ENCODE results near the gene VWF. TPM values are rescaled to one million over a fixed set of nuclear protein-coding genes. Genes with fewer than 3 reads are reported as not detected.
"Not testable (repeated sequence)": the region's sequence is repeated elsewhere in the genome, so short reads cannot be mapped to it uniquely, and the experiment has no call there.

The VWF gene
- 244 TPM for total RNA-seq
- long read RNA-seq, partial matches to known transcripts, result 76 of 86 reads
- long read RNA-seq, other reads (novel, unspliced or antisense), result 10 of 86 reads

DNA sequence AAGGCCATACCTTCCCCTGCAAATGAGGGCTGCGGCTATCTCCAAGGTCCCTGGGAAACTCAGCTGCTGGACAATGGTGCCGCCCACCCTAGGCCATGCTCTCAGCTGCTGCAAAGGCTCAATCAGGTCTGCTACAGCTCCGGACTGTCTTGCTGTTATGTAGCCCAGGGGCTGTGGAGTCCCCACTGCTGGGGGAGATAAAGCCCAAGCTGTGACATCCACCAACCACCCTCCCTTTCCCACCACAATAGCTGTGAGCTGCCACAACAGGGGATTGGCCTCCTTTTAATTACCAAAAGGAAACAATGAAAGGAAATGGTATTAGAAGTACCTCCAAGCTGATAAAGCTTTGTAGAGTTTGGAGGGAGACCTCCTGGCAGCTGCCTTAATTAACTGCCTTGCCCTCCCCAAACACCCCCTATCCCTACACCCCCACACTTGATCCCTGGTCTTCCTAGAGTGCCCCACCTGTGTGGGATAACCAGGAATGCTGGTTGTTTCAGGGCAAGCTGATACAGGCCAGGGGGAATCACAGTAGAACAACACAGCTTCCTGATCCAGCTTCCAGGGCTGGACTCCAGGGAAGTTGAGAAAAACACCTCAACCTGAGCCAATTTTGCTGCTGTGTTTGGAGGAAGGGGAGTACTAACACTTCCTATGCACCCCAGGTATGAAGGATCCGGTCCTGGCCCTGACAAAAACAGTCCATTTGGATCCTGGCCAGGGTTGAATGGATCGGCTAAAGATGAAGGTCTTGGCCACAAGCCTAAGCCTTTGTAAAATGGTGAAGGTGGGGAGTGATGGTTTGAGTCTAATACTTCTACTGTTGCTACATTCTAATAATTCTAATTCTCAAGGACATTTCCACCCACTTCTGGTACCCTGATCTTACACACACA, at the start of gene VWF:
VWF (minus strand) TSS at position 260 of the 899 bp plus-strand sequence. CDS start 1,474 bp downstream, outside the sequence.
- intact Hi-C loops (cut with DNase I), result loop anchor here (1.0 to 5.0 kb wide), 3 partner anchors 31 to 52 kb away; no protein-coding TSS in a partner anchor
- ATAC-seq (peak; percentile 42), DNase-seq (ENCODE audit: missing footprints) (no peak)

DNA sequence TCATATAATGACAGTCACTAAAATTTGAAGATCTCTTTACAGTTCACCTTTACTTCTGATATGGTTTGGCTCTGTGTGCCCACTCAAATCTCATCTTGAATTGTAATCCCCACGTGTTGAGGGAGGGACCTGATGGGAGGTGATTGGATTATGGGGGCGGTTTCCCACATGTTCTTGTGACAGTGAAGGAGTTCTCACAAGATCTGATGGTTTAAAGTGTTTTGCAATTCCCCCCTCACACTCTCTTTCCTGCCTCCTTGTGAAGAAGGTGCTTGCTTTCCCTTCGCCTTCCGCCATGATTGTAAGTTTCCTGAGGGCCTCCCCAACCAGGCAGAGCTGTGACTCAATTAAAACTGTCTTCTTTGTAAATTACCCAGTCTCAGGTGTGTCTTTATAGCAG, 48.4 kb upstream of the VWF start:
- intact Hi-C loops (cut with DNase I), result loop anchor here (5.0 kb wide), 1 partner anchor 101 kb away; no protein-coding TSS in a partner anchor
- ATAC-seq (no peak), DNase-seq (ENCODE audit: missing footprints) (no peak)

DNA sequence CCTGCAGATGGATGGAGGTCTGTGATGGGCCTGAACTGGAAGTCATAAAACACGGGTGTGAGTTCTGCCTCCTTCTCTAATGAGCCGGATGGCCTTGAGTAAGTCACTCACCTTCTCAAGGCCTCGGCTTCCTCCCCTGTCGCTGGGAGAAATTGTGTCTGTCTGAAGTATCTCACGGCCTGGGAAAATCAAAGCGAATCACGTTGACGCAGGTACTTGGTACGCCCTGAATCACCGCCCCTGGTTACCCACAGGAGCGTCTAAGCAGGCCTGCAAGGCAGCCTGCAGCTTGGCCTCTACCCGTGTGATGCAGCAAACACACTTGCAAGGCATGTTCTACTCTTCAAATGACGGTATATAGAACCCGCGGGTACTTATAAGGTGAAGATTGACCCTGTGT, 47.6 kb upstream of the VWF start:
- ATAC-seq, result no peak

DNA sequence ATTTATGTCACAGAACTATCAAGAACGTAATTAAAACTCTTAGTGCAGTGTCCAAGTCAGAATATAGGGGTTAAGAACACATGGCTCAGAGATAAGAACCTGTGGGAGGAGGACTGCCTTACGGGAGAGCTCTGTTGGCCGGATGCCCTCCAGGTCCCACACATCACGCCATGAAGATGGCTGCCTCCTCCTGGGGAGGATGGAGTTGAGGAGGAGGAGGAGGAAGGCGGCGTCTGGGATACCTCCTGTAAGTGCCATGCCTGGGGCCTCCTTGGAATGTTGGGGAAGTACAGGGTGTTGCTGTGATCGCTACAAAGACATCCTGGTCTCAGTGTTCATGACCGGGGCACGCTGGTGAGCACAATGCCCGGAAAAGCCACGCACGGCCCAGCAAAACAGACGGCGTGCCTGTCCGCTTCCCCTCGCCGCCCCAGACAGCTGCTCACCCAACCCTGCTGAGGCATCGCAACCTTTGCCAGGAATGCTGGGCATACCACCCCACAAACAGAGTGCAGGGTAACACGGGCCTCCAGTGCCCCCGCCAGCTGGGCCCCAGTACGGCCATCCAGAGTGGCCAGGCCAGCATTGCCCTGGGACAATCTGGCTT, 47.0 kb upstream of the VWF start:
- intact Hi-C loops (cut with DNase I), result loop anchor here (1.0 to 5.0 kb wide), 3 partner anchors 16 to 99 kb away; no protein-coding TSS in a partner anchor
- peak; percentile 64 for ATAC-seq

More for the DNA sequence above, 47.6 kb upstream of the VWF start:
- DNase-seq (ENCODE audit: missing footprints), result no peak
- intact Hi-C loops (cut with DNase I), result loop anchor here (5.0 kb wide), 1 partner anchor 100 kb away; no protein-coding TSS in a partner anchor

DNA sequence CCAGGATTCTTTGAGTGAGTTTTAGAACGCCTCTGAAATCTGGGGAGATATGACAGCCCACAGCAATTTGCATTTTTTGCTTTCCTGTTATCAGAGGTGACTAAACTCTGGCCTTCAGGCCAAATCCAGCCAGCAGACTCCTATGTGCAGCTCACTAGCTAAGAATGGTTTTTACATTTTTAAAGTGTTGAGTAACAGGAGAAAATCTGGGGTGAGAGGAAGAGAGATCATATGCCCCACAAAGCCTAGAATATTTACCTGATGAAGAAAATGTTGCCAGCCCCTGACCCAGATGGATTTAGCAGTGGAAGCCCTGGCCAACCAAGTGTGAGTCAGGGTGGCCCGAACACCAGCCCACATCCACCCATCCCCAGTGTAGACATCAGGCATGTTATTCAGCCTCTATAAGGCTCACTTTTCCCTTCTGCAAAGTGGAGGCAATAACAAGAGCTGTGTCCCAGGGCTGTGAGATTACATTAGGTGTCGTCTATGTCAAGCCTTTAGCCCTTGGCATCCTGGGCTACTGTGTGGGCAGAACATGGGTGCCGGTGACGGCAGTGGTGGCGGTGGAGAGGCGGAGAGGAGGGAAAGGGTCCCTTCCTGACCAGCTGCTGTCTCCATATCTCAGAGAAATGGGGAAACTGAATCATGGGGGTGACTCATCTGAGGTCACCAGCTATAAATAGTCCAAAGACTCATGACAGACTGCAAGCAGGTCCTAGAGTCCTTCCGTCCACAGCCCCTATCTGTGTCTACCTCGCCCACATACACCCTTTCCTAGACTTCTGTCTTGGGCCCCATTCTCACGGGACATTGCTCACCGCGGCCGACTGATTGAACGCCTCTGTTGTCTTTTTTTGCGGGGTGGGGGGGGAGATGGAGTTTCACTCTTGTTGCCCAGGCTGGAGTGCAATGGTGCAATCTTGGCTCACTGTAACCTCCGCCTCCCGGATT, 43.1 kb upstream of the VWF start:
- ATAC-seq, result peak; percentile 71
- intact Hi-C loops (cut with DNase I), result no loop called here
- no peak for DNase-seq (ENCODE audit: missing footprints)

More for the DNA sequence above, 47.0 kb upstream of the VWF start:
- no peak for DNase-seq (ENCODE audit: missing footprints)

DNA sequence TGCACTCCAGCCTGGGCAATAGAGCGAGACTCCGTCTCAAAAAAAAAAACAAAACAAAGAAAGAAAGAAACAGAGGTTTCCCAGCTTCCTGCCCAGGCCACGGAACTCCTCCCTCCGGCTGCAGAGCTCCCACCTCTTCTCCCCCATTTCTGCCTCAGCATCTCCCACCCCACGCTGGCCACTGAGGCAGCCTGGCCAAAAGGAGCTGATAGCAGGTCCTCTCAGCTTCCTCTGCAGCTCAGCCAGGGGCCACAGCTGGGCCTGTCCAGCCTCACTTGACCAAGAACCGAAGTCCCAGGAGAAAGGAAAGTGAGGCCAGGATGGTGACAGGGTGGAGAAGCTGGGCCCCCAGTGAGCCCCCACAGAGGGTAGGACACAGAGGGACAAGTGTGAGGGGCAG, 42.3 kb upstream of the VWF start:
- intact Hi-C loops (cut with DNase I), result no loop called here
- ATAC-seq (no peak), DNase-seq (ENCODE audit: missing footprints) (no peak)

DNA sequence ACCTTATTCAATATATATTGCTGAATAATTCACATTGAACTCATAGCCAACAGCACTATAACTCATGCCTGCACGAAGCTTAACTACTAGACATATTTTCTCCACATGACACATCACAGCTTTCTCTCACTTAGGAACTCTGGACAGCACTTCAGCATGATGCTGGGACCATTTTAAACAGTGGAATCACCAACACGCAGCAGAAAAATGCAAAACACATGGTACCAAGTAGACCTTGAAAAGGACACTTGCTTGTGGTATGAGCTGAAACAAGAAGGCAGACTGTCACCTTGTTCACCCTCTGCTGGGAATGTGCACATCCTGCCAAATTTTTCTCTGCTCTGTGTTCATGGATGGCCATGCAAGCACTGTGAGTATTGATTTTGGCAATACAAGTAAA, 40.9 kb upstream of the VWF start:
- intact Hi-C loops (cut with DNase I), result no loop called here
- DNase-seq (ENCODE audit: missing footprints) (no peak), ATAC-seq (no peak)

DNA sequence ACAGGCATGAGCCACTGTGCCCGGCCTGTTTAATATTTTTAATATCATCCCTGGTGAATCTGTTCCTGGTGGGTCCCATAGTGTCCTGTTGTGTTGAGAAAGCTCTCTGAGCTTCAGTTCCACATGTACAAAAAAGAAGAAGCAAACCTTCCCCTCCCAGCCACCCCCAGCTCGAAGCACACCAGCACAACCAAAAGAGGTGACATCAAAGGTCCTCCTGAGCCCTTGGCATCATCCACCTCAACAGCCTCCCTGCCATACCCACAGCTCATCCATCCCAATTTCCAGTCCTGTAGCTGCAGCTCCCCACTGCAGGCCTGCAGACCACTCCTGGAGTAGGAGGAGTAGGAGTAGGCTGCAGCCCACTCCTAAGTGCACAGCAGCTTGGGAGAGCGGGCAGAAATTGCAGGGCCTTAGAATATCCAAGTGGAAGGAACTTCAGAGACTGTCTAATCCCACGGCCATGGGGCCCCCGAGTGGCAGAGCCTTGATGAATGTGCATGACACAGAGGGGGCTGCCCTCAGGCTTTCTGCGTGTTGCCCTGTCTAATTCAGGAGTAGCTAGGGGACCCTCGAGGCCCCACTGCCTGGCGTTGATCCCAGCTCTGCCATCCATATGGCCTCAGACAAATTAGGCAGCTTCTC, 39.1 kb upstream of the VWF start:
- ATAC-seq (no peak), DNase-seq (ENCODE audit: missing footprints) (no peak)
- intact Hi-C loops (cut with DNase I), result no loop called here

DNA sequence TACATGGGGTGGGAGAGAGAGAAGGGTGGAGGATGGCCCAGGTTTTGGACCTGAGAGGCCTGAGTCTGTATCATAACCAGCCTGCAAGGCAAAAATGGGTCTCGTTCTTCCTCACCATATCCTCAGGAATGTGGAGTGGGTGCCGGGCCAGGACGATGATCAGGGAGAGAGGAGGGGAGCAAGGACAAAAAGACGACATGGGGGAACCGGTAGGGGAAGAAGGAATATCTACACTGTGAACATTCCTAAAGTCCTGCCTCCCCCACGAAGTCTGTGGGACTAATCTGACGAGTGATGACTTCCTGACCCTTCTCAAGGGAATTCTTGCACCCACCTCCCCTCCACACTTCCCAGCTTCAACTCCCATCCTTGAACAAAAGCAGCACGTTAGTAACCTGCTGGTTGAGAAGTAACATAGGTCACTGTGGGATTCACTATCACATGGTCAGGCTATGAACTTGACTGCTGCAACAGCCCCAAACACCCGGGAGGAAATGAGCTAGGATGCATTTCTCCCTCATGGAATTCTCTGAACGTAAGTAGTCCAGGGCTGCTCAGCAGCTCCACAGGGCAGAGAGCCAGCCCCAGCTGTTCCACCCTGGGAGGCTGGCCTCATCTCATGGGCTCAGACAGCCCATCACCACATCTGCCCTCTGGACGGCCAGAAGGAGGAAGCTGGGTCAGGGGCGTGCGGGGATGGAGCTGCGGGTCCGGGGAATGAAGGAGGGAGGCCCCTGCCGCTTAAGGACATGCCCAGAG, 36.8 kb upstream of the VWF start:
- DNase-seq (ENCODE audit: missing footprints) (no peak), ATAC-seq (peak; percentile 59)
- intact Hi-C loops (cut with DNase I), result no loop called here

DNA sequence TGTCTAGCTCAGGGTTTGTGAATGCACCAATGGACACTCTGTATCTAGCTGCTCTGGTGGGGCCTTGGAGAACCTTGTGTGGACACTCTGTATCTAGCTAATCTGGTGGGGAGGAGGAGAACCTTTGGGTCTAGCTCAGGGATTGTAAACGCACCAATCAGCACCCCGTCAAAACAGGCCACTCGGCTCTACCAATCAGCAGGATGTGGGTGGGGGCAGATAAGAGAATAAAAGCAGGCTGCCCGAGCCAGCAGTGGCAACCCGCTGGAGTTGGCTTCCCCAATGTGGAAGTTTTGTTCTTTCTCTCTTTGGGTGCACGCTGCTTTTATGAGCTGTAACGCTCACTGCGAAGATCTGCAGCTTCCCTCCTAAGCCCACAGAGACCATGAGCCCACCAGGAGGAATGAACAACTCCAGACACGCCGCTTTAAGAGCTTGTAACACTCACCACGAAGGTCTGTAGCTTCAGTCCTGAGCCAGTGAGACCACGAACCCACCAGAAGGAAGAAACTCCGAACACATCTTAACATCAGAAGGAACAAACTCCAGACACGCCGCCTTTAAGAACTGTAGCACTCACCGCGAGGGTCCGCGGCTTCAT, 35.7 kb upstream of the VWF start:
- ATAC-seq; intact Hi-C loops (cut with DNase I); DNase-seq (ENCODE audit: missing footprints): not testable (repeated sequence)

DNA sequence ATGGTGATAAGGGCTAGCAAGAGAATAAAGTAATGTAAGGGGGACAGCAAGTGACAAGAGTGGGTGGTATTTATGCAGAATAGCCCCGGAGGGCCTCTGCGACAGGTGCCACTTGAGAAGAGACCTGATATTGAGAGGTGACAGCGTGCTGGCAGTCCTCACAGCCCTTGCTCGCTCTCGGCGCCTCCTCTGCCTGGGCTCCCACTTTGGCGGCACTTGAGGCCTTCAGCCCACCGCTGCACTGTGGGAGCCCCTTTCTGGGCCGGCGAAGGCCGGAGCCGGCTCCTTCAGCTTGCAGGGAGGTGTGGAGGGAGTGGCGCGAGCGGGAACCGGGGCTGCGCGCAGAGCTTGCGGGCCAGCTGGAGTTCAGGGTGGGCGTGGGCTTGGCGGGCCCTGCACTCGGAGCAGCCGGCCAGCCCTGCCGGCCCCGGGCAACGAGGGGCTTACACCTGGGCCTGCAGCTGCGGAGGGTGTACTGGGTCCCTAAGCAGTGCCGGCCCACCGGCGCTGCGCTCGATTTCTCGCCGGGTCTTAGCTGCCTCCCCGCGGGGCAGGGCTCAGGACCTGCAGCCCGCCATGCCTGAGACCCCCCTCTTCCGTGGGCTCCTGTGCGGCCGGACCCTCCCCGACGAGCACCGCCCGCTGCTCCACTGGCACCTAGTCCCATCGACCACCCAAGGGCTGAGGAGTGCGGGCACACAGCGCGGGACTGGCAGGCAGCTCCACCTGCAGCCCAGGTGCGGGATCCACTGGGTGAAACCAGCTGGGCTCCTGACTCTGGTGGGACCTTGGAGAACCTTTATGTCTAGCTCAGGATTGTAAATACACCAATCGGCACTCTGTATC, 34.9 kb upstream of the VWF start:
- DNase-seq (ENCODE audit: missing footprints); ATAC-seq; intact Hi-C loops (cut with DNase I): not testable (repeated sequence)

DNA sequence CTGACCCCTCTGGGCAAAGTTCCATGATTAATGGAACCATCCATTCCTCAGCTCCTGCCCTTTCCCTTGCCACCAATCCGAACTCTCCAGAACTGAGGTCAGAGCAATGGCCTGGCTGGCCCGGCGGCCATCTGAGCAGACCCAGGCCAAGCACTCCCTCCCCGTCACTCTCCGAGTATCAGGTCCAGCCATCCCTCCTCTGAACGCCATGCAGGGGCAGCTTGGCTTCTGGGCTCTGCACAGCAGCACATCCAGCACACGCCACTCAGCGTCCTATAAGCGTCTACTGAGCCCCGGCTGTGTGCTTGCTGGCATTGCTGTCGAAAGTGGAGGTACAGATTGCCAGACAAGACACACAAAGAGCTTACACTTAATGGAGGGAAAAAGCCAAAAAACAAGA, 34.3 kb upstream of the VWF start:
- DNase-seq (ENCODE audit: missing footprints) (no peak), ATAC-seq (no peak)
- intact Hi-C loops (cut with DNase I), result no loop called here

DNA sequence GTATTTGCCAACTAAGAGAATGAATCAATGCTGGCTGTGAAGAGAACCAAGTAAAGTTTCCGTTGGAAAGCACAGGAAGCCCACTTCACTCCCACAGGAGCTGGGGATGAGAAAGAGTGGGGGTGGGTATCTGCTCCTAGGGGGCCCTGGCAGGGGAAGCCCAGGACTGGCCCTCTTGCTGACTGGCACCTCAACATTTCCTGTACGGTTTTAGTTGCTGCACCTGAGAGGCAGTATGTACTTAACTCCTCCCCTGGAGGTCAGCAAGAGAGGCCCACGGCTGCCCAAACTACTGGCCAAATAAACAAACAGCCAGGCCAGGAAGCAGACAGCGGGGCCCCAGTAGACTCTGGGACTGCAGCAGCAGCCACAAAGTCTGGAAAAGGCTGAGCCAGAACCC, 33.8 kb upstream of the VWF start:
- intact Hi-C loops (cut with DNase I), result no loop called here
- no peak for ATAC-seq
- no peak for DNase-seq (ENCODE audit: missing footprints)

DNA sequence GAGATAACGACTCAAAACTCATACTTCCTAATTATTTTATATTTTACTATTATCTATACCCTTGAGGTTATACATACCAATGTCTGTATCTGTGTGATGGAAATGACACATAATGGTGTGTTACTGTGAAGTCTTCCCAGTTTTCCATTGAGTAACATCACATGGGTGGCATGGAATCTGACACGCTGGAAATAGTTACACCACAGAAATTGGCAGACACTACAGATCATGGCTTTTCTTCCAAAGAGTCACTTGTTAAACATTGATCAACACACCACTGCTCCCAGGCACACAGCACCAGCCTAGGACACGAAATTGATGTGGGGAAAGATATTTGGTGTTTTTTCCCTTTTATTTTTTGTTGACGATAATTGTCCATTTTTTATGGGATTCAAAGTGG, 33.0 kb upstream of the VWF start:
- no peak for ATAC-seq
- no peak for DNase-seq (ENCODE audit: missing footprints)
- intact Hi-C loops (cut with DNase I), result no loop called here

DNA sequence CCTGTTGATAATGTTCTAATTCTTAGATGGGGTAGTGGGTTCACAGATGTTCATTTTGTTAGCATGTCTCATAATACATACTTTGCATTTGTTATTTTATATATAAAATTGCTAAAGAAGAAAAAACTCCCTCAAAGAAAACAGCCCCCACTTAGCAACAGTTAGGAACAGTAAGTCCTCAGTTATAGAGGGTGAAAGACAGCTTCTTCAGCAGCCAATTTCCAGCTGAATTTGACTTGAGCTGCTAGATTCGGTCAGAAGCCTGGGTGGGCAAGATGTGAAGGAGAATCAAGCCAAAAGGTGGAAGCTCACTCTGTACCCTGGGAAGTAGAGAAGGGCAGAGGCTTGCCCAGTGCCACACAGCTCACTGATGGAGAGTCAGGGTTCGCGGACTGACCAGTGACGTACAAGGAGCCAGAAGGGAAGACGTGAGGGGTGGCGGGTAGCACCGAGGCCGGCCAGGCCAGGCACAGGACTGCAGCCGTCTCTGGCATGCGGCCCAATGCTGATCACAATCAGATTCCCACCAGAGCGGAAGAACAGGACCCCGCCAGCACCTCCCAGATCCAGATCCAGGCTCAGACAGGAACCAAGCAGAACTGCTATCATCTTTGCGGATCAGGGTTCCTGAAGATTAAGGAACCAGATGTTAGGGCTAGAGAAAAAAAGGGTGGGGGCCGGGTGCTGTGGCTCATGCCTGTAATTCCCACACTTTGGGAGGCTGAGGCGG, 30.4 kb upstream of the VWF start:
- DNase-seq (ENCODE audit: missing footprints) (peak; percentile 82), ATAC-seq (peak; percentile 68)
- intact Hi-C loops (cut with DNase I), result loop anchor here (1.0 kb wide), 2 partner anchors 16 to 30 kb away; no protein-coding TSS in a partner anchor
